ENCODE measurements around the gene BCL2.

Gene BCL2

DNA sequence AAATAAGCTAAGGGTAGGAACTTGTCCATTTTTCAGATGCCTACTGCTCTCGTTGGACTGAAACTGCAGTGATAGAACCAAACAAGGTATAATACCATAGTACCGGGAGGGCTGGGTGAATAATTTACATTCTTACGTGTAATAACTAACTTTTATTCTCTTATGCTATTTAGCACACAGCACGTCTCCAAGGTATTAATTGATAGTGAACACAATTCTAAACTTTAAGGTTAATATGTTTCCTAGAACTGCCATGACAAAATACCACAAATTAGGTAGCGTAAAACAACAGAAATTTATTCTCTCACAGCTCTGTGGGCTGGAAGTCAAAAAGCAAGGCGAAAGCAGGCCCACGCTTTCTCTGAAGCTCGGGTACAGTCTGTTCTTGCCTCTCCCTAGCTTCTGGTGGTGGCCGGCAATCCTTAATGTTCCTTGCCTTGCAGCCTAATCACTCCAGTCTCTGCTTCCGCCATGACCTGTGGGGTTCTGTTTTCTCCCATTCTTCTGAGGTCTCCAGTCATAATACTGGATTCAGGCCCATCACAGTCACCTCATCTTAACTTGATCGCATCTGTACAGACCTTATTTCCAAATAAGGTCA is 5.6 kb upstream of the BCL2 start:
- no peak for DNase-seq

DNA sequence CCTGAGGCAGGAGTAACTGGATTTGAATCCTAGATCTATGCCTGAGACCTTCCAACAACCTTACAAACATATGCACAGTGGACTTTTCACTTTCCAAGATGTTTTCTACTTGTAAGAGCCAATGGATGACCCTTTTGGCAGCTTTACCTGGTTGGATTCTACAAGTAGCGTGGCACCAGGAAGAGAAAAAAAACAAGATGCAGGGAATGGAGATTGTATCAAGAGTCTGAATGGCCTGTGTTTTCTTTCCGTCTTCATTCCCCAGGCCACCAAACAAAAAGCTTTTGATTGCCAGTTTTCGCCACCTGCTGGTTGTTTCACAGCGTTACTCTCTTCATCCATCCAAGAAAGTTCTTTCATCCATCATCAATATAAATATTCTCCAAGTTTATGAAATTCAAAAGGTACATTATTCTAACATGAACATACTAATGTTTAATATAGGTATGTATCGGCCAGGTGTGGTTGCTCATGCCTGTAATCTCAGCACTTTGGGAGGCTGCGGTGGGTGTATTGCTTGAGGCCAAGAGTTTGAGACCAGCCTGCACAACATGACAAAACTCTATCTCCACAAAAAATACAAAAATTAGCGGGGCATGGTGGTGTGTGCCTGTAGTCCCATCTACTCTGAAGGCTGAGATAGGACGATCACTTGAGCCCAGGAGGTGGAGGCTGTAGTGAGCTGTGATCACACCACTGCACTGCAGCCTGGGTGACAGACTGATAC is 3.5 kb upstream of the BCL2 start:
- DNase-seq = peak; percentile 72

DNA sequence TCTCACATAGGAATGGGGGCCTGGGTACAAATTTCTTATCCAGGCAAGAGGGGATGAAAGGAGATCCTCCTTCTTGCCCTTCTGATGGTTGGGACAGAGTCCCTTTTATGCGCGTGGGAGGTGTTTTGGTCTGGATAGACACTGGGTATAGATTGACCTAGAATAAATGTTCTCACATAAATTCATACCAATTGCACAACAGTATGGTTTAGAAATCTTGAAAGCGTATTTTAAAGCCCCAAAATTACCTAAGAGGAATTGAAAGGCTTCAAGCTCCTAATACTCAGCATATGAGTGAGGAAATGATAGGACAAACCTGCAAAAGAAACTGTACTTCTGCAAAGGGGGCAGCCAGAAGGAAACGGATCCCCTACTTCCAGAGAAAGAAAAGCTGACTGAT is 2.6 kb upstream of the BCL2 start:
- no peak for DNase-seq

DNA sequence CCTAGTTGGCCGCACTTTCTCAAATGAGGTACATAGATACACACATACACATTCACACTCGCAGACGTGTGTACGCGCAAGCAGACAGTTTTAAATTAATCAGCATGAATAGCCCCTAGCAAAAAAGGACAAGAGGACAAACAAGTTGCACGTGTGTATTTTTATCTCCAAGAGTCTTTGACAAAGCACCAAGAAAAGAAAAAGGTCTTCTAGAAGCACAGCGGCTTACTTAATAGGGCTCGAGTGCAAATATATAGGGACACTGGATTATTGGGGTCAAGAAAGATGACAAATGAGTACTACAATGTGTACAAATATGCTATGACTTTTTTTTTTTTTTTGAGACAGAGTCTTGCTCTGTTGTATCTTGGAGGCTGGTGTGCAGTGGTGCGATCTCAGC is 1.7 kb upstream of the BCL2 start:
- DNase-seq = no peak

DNA sequence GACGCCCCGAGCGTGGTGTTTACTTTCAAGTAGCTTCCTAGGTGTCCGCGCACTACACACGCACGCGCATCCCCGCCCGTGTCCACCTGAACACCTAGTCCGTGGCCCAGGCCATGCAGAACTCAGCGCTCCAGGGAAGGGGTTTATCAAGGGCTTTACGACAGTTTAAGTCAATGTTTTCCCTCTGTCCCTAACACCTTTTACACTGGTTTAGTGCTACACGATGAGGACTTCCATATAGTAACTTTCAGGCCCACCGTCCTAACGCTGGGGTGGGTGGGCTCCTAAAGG is 1.4 kb upstream of the BCL2 start:
- DNase-seq = no peak

DNA sequence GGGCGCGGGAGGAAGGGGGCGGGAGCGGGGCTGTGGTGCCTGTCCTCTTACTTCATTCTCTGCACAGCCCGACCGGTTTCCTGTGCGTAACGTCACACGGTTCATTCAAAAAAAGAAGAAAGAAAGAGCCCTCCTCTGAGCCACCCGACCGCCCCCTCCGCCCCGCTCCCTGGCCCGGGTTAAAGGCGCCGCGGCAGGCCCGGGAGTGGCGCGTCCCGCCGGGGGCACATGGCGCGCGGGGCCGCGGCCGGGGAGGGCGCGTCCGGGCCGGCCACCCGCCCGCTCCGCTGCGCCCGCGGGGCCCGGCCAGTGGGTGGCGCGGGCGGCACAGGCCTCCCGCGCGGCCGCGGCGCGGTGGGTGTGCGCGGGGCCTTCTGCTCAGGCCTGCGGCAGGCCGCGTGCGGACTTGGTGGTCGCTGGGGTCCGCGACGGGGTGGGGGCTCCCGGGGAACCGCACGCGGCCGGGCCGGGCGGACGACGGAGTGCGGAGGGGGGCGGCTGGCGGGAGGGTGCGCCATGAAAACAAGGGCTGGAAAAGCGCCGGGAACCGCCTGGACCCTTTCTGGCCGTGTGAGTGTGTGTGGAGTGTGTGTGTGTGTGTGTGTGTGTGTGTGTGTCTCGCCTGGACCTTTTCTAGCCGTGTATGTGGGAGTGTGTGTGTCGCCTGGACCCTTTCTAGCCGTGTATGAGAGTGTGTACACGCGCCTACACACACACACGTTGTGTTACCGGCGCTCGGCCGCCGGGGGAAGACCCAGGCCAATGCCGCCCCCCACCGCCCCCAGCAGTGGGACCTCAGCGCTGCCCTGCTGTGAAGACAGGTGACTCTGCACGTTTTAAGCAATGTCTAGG is 780 bp upstream of the BCL2 start:
- DNase-seq = peak; percentile 84

DNA sequence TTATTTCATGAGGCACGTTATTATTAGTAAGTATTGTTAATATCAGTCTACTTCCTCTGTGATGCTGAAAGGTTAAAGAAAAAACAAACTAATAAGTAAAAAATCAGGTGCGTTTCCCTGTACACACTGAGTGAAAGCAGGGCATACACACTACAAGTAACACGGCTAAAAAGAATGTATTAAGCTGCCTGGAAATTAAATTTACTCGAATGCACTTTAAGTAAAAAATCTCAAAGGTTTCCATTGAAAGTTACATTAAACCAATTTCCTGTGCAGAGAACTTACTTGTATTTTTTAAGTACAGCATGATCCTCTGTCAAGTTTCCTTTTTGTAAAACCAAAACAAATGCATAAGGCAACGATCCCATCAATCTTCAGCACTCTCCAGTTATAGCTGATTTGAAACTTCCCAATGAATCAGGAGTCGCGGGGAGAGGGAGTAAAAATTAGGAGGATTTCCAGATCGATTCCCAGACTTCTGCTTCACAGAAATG is 633 bp downstream of the BCL2 start:
- no peak for DNase-seq

DNA sequence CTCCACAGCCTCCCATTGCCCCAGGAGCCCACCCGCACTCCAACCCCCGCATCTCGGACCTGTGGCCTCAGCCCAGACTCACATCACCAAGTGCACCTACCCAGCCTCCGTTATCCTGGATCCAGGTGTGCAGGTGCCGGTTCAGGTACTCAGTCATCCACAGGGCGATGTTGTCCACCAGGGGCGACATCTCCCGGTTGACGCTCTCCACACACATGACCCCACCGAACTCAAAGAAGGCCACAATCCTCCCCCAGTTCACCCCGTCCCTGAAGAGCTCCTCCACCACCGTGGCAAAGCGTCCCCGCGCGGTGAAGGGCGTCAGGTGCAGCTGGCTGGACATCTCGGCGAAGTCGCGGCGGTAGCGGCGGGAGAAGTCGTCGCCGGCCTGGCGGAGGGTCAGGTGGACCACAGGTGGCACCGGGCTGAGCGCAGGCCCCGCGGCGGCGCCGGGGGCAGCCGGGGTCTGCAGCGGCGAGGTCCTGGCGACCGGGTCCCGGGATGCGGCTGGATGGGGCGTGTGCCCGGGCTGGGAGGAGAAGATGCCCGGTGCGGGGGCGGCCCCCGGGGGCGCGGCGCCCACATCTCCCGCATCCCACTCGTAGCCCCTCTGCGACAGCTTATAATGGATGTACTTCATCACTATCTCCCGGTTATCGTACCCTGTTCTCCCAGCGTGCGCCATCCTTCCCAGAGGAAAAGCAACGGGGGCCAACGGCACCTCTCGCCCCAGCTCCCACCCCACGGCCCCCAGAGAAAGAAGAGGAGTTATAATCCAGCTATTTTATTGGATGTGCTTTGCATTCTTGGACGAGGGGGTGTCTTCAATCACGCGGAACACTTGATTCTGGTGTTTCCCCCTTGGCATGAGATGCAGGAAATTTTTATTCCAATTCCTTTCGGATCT is 1.3 kb downstream of the BCL2 start:
- no peak for DNase-seq

DNA sequence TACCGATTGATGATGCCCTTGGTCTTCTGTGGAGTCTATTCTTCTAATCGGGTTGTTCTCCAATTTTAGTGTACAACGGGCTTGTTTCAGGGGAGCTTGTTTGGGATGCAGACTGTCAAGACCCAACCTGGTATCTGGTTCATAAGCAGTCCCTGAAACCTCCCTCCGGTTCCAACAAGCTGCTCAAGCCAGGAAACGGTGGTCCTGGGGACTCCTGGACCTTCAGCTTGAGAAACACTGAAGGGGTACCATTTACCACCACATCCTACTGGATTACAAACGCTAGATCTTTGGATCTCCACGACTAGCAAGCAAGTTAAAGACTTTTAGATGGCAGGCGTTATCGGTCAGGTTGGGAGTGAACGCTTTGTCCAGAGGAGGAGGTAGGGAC is 2.0 kb downstream of the BCL2 start:
- no peak for DNase-seq

DNA sequence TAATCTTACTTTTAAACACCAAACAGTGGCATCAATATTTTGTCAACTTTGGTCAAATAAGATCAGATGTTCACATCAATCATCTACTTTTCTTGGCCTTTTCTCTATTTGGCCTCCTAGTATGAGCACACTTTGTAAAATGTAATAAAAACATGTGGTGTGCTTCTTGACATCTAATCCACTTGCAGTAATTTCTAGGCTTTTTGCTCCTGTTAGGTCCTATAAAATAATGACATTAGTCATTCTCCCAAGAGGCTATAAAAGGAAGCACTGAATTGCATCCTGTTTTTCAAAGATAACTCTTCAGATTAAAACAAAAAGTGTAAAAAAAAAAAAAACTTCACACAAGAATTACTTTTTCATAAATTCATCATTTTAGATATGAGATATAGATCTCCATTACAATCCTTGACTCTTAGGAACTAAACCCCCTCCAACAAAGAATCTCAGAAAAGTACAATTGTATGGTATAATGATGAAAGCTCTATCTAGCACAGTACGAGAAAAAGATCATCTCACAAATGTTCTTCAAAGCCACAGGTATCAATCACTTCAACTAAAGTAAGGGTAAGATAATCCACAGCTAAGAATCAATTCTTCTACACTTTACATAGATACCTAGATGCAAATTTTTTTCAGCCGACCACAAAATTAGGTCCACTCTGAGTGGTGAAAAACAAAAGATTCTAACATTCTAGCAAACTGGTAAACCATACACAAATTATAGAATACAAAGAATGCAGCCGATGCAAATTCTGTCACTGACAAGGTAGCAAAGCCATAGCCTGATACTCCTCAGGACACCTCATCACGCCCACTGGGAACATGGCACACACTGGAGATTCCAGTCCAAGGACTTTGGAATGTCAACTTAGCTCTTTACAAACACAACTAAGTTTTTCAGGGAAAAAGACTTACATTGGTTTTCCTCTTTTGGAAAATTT is 2.7 kb downstream of the BCL2 start:
- no peak for DNase-seq

DNA sequence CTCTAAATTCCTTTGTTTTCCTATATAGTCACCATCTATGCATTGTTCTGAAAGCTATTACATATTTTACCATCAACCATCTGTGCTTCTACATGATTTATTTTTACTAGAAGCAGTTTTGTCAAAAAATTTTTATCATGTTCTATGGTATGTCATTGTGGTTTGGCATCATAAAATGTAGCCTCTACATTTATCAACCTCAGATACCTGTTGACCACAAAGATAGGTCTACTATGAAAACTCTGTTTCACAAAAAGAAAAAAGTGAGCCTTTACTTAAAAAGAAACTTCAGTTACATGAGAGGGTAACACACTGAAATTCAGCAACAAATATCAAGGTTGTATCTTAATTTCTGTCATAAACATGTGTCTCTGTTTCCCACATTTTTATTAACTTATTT is 3.7 kb downstream of the BCL2 start:
- DNase-seq = peak; percentile 66

DNA sequence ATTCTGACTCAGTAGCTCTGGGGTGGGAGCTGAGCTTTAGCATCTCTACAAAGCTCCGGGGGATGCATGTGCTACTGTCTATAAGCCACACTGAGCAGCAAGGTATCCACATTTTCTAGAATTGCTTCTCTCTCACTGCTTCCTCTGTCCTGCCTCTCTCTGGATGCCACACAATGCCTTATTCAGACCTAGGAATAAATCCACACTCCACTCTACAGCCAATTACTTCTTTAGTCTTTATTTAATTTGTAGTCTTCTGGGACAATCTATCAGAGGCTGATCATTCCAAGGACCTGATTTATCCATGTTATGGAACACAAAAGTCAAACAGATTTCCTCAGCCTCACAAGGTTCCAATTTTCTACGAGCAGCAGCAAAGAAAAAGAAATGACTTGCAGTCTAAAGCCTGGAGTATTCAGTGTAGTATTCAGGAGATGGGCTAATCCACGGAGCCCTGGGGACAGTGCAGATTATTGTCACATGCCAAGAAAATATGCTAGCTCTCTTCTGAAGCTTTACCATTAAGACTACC is 4.4 kb downstream of the BCL2 start:
- peak; percentile 5 for DNase-seq

DNA sequence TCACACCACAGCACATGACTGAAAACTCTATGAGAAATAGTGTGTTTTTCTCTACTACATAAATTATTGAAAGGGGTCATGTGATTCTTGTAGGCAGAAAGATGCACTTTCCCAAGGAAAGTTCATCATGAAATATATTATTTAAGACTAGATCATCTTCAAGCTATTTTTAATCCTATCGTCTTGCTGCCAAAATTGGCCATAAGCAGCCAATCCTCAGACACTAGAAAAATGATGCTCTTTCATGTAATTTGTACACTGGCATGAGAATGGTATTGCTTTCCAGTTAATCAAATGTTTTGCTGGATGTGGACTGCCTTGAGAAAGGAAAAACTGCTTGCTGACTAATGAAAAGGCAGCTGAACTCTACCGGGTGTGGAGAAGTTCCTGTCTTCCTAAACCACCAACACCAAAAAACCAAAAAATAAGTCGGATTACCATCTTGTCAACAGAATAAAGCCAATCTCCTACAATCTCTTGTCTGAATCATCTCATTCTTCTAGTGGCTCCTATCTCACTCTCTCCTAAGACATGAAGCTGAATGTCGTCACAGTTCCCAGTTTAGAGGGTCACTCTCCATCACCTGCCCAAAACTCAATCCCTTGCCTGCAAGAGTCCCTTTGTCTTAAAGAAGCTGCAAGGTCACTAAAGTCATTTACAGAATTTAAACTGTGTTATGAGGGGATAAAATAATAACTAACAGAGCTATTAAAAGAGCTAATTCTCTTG is 5.3 kb downstream of the BCL2 start:
- DNase-seq = no peak

DNA sequence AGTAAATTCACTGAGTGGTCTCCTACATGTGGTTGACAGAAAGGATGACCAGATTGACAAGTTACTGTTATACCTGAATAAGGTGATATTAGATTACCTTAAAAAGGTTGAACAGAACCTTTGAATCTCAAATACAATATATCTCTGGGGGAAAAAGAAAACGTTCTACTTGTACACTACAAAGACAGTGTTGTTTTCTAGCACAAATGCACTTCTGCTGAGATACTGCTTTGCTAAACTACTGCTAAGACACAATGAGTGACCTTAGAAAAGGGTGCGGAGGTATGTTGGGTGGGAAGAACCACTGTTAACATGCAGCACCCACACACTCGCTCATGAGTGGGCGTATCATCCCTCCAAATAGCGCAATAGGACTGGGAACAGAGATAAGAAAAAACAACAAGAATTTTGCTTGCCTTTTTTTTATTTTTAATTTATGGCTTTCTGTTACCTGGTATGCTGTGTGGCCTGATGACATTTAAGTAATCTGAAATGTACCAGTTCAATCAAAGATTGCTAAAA is 6.1 kb downstream of the BCL2 start:
- DNase-seq = no peak

DNA sequence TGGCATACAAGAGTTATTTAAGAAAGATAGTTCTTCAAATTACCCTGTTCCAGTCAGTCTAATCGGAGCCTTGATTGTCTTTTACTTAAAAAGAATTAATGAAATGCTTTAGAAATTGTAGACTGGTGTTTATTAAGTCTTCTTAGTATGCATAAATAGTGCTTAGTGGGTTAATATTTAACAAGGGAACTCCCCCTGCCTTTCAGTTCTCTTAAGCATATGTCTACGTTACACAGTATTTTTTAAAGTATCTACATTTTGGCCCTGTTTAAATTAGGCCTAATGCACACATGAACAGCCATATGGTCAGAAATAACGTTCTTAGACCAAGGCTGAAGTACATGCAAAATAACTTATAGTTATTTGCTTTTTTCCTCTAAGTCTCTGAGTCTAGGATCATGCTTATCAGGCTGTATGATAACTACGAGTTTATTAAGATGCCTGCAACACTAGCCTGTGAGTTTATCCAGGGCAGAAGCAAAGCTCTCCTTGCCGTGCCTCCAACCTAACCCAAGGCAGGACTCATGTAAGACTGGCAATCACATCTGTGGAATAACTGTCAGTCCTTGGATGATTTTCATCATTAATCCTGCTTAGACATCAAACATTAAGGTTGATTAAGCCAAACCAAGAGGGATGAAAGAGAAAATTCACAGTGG is 6.7 kb downstream of the BCL2 start:
- no peak for DNase-seq

DNA sequence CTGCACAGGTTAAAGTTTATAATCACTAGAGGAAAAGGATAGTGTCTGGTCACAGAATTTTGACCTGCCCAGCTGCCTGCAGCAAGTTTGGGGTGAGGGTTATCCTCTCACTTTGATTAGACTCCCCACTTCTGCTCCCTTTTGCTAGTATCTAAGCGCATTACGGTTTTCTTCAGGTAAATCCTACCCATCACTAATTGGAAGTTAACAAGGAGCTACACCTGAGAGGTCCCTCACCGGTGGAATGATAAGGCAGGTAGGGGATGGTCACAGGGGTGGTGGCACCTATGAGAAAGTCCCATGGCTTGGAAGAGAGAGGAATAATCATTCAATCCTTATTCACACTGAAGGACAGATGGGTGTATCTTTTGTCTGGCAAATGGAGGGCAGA is 7.6 kb downstream of the BCL2 start:
- no peak for DNase-seq

DNA sequence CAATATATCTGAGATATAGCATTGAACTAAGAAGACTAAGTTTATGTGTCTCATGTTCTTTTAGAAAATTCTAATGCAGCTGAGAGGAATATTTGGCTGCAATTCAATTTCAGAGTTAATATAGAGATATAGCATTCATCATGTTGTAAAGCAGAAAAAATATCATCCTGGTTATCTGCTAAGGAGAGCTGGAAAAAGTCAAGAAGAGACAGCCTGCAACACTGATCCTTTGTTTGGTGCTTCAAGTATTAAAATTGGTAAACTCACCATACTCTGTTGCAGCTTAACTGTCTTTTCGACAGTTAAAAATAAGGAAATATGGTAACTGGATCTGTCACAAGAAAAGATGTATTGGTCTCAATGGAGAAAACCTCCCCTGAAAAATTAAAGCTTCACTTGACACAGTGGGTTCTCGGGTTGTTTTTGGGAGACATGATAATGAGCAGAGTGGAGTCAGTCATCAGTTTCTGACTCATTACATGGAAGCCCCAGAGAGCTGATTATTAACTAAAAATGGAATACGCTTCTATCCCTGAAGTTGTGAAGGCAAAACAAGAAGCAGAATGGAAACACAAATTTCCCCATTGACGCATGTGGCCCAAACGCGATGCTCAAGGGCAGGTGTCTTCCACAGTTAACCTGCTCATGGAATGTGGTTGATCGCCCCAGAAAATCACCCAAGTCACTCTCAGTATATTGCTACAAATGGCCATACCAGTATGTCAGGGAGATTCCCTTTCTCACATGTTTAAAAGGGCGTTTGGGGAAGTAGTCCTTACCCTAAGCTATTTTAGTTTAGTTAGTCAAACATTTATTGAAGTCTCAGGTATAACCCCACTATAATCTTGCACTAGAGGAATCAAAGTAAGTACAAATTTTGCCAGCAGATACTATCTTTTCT is 8.2 kb downstream of the BCL2 start:
- no peak for DNase-seq

DNA sequence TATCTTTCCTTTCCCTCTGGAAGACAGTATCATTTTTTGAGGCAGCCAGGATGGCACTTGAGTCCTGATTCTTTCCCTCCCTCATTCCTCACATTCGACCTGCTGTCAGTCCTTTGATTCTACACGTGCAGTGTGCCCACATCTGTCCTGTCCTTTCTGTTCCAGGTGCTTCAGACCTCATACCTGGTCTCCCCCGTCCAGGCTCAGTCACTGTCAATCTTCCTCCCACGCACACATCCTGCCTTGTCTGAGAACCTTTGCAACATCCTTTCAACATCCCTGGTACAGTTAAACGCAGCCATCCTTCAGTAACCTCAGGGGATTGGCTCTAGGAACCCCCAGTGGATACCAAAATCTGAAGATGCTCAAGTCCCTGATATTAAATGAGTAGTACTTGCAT is 10.1 kb downstream of the BCL2 start:
- no peak for DNase-seq
